ENCODE results near the gene SIAH2. TPM values are rescaled to one million over a fixed set of nuclear protein-coding genes. Genes with fewer than 3 reads are reported as not detected.

Gene SIAH2
- total and polyA plus RNA-seq, 2 of the 8 experiments (the other 6 are each of a cell fraction or from before 2014, with no cell fraction given), result 23.9 to 34.2 TPM

- TF ChIP-seq, protein P1, sequence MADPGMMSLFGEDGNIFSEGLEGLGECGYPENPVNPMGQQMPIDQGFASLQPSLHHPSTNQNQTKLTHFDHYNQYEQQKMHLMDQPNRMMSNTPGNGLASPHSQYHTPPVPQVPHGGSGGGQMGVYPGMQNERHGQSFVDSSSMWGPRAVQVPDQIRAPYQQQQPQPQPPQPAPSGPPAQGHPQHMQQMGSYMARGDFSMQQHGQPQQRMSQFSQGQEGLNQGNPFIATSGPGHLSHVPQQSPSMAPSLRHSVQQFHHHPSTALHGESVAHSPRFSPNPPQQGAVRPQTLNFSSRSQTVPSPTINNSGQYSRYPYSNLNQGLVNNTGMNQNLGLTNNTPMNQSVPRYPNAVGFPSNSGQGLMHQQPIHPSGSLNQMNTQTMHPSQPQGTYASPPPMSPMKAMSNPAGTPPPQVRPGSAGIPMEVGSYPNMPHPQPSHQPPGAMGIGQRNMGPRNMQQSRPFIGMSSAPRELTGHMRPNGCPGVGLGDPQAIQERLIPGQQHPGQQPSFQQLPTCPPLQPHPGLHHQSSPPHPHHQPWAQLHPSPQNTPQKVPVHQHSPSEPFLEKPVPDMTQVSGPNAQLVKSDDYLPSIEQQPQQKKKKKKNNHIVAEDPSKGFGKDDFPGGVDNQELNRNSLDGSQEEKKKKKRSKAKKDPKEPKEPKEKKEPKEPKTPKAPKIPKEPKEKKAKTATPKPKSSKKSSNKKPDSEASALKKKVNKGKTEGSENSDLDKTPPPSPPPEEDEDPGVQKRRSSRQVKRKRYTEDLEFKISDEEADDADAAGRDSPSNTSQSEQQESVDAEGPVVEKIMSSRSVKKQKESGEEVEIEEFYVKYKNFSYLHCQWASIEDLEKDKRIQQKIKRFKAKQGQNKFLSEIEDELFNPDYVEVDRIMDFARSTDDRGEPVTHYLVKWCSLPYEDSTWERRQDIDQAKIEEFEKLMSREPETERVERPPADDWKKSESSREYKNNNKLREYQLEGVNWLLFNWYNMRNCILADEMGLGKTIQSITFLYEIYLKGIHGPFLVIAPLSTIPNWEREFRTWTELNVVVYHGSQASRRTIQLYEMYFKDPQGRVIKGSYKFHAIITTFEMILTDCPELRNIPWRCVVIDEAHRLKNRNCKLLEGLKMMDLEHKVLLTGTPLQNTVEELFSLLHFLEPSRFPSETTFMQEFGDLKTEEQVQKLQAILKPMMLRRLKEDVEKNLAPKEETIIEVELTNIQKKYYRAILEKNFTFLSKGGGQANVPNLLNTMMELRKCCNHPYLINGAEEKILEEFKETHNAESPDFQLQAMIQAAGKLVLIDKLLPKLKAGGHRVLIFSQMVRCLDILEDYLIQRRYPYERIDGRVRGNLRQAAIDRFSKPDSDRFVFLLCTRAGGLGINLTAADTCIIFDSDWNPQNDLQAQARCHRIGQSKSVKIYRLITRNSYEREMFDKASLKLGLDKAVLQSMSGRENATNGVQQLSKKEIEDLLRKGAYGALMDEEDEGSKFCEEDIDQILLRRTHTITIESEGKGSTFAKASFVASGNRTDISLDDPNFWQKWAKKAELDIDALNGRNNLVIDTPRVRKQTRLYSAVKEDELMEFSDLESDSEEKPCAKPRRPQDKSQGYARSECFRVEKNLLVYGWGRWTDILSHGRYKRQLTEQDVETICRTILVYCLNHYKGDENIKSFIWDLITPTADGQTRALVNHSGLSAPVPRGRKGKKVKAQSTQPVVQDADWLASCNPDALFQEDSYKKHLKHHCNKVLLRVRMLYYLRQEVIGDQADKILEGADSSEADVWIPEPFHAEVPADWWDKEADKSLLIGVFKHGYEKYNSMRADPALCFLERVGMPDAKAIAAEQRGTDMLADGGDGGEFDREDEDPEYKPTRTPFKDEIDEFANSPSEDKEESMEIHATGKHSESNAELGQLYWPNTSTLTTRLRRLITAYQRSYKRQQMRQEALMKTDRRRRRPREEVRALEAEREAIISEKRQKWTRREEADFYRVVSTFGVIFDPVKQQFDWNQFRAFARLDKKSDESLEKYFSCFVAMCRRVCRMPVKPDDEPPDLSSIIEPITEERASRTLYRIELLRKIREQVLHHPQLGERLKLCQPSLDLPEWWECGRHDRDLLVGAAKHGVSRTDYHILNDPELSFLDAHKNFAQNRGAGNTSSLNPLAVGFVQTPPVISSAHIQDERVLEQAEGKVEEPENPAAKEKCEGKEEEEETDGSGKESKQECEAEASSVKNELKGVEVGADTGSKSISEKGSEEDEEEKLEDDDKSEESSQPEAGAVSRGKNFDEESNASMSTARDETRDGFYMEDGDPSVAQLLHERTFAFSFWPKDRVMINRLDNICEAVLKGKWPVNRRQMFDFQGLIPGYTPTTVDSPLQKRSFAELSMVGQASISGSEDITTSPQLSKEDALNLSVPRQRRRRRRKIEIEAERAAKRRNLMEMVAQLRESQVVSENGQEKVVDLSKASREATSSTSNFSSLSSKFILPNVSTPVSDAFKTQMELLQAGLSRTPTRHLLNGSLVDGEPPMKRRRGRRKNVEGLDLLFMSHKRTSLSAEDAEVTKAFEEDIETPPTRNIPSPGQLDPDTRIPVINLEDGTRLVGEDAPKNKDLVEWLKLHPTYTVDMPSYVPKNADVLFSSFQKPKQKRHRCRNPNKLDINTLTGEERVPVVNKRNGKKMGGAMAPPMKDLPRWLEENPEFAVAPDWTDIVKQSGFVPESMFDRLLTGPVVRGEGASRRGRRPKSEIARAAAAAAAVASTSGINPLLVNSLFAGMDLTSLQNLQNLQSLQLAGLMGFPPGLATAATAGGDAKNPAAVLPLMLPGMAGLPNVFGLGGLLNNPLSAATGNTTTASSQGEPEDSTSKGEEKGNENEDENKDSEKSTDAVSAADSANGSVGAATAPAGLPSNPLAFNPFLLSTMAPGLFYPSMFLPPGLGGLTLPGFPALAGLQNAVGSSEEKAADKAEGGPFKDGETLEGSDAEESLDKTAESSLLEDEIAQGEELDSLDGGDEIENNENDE (IDR thresholded peaks at IDR 0.05; ENCODE audit: insufficient replicate concordance, low read length), result no peak
- TF ChIP-seq RBBP5 (IDR thresholded peaks at IDR 0.05; ENCODE audit: borderline replicate concordance, low read depth, low read length), result no peak
Measured at GRCh38 chr3:150722267-150722666, 40.7 kb downstream of the SIAH2 start (continued).
